Glutamatergic neuron (in vitro differentiated cells): ENCODE results near the gene RFNG. TPM values are rescaled to one million over a fixed set of nuclear protein-coding genes. Genes with fewer than 3 reads are reported as not detected.

Source experiments
- DNase-seq: peaks from one replicate; pipeline ENCODE4 v3.0.0; 2022
- H3K27ac Mint-ChIP-seq: one replicate; pipeline ENCODE4 v1.8.0; 2020; ENCODE audit warnings: mild to moderate bottlenecking, mixed read lengths, inconsistent platforms; ENCODE audit not compliant: unreplicated experiment
- H3K27me3 Mint-ChIP-seq: one replicate; pipeline ENCODE4 v1.8.0; 2020; ENCODE audit warnings: mild to moderate bottlenecking, moderate library complexity, mixed read lengths, inconsistent platforms; ENCODE audit not compliant: unreplicated experiment
- H3K36me3 Mint-ChIP-seq: one replicate; pipeline ENCODE4 v1.8.0; 2020; ENCODE audit warnings: mild to moderate bottlenecking, mixed read lengths, inconsistent platforms; ENCODE audit not compliant: unreplicated experiment
- H3K4me1 Mint-ChIP-seq: one replicate; pipeline ENCODE4 v1.8.0; 2020; ENCODE audit warnings: mild to moderate bottlenecking, low read depth, mixed read lengths, inconsistent platforms; ENCODE audit not compliant: unreplicated experiment
- H3K4me3 Mint-ChIP-seq: one replicate; pipeline ENCODE4 v1.8.0; 2020; ENCODE audit warnings: mild to moderate bottlenecking, mixed read lengths, inconsistent platforms; ENCODE audit not compliant: unreplicated experiment
- H3K9me3 Mint-ChIP-seq: one replicate; pipeline ENCODE4 v1.8.0; 2020; ENCODE audit warnings: mild to moderate bottlenecking, moderate library complexity, mixed read lengths, inconsistent platforms; ENCODE audit not compliant: unreplicated experiment
- CTCF ChIP-seq: fragments of 200-600 bp; sonication (generic); IDR thresholded peaks from one replicate; pipeline ENCODE4 v1.5.0; 2021; ENCODE audit not compliant: partially characterized antibody, unreplicated experiment
- total RNA-seq: library from RNA; stranded (reverse); fragmentation: NEBNext Ultra II Directional; extraction: Animal tissue kit (Norgen Biotek cat#: 25700); gene quantifications from one replicate; pipeline ENCODE4 v1.2.1, GENCODE V29; 2021; ENCODE audit not compliant: unreplicated experiment

Gene RFNG
- total RNA-seq, 1 donor from 2014 or later = 50.8 TPM

GRCh38 chr17:82049106-82049505, 2.5 kb downstream of the RFNG start:
- DNase-seq = no peak
- H3K27ac Mint-ChIP-seq = no peak overlapping the region
- no peak overlapping the region for H3K4me3 Mint-ChIP-seq
- H3K9me3 Mint-ChIP-seq = no peaks in the 10 kb centered on the region
- no peaks in the 10 kb centered on the region for H3K36me3 Mint-ChIP-seq
- H3K27me3 Mint-ChIP-seq = peaks cover 1% of the 10 kb centered on the region
- no peak for TF ChIP-seq CTCF
- peaks cover 2% of the 10 kb centered on the region for H3K4me1 Mint-ChIP-seq

- H3K36me3 Mint-ChIP-seq = no peaks in the 10 kb centered on the region
- no peak overlapping the region for H3K27ac Mint-ChIP-seq
- no peak overlapping the region for H3K4me3 Mint-ChIP-seq
- no peaks in the 10 kb centered on the region for H3K9me3 Mint-ChIP-seq
- peaks cover 2% of the 10 kb centered on the region for H3K4me1 Mint-ChIP-seq
- TF ChIP-seq CTCF = no peak
- DNase-seq = no peak
- H3K27me3 Mint-ChIP-seq = peaks cover 1% of the 10 kb centered on the region
Observed at GRCh38 chr17:82048571-82048971, 3.0 kb downstream of the RFNG start.

- peaks cover 2% of the 10 kb centered on the region for H3K4me1 Mint-ChIP-seq
- H3K36me3 Mint-ChIP-seq = no peaks in the 10 kb centered on the region
- H3K9me3 Mint-ChIP-seq = no peaks in the 10 kb centered on the region
- peaks cover 1% of the 10 kb centered on the region for H3K27me3 Mint-ChIP-seq
- no peak overlapping the region for H3K4me3 Mint-ChIP-seq
- TF ChIP-seq CTCF = no peak
- no peak overlapping the region for H3K27ac Mint-ChIP-seq
- DNase-seq = no peak
Observed at GRCh38 chr17:82047914-82048570, 3.6 kb downstream of the RFNG start.

GRCh38 chr17:82047379-82047778, 4.2 kb downstream of the RFNG start:
- no peaks in the 10 kb centered on the region for H3K9me3 Mint-ChIP-seq
- no peak for DNase-seq
- no peaks in the 10 kb centered on the region for H3K36me3 Mint-ChIP-seq
- peaks cover 1% of the 10 kb centered on the region for H3K27me3 Mint-ChIP-seq
- H3K4me1 Mint-ChIP-seq = peaks cover 2% of the 10 kb centered on the region
- TF ChIP-seq CTCF = no peak
- no peak overlapping the region for H3K27ac Mint-ChIP-seq
- H3K4me3 Mint-ChIP-seq = no peak overlapping the region

GRCh38 chr17:82046903-82047302, 4.7 kb downstream of the RFNG start:
- no peak for DNase-seq
- Mint-ChIP-seq H3K4me1 (peaks cover 2% of the 10 kb centered on the region), H3K9me3 (no peaks in the 10 kb centered on the region), H3K27me3 (peaks cover 1% of the 10 kb centered on the region), H3K27ac (no peak overlapping the region), H3K36me3 (no peaks in the 10 kb centered on the region), H3K4me3 (no peak overlapping the region)
- no peak for TF ChIP-seq CTCF
